Esophagus (tissue), 2 donors: ENCODE data around the gene VWA5B1. TPM values are rescaled to one million over a fixed set of nuclear protein-coding genes. Genes with fewer than 3 reads are reported as not detected.
"Not testable (repeated sequence)": the region's sequence is repeated elsewhere in the genome, so short reads cannot be mapped to it uniquely, and the experiment has no call there.

ENCODE experiments used
- H3K27ac ChIP-seq, 2 donors: one replicate each; pipeline ENCODE4 v1.5.1; 2013; ENCODE audit warnings: low read depth in 2 of 2, mild to moderate bottlenecking in 2 of 2, inconsistent platforms in 1 of 2, low read length in 1 of 2, moderate library complexity in 1 of 2
- H3K27me3 ChIP-seq, 2 donors: one replicate each; pipeline ENCODE4 v1.6.1; 2013; ENCODE audit warnings: low read length in 2 of 2, control low read depth in 1 of 2, mild to moderate bottlenecking in 1 of 2; ENCODE audit not compliant: insufficient read depth in 2 of 2, control insufficient read depth in 1 of 2
- H3K36me3 ChIP-seq, 2 donors: one replicate each; pipeline ENCODE4 v1.6.1; 2013; ENCODE audit warnings: low read length in 1 of 2; ENCODE audit not compliant: control insufficient read depth in 2 of 2, insufficient read depth in 2 of 2
- H3K4me1 ChIP-seq, 2 donors: one replicate each; pipeline ENCODE4 v1.6.1; 2013; ENCODE audit warnings: low read length in 1 of 2; ENCODE audit not compliant: control insufficient read depth in 2 of 2, insufficient read depth in 2 of 2
- H3K4me3 ChIP-seq, 2 donors: one replicate each; pipeline ENCODE4 v1.5.1; 2013; ENCODE audit warnings: low read length in 2 of 2, mild to moderate bottlenecking in 2 of 2, low read depth in 1 of 2, moderate library complexity in 1 of 2
- H3K9me3 ChIP-seq, 2 donors: one replicate each; pipeline ENCODE4 v1.6.1; 2013; ENCODE audit warnings: mild to moderate bottlenecking in 2 of 2, low read depth in 1 of 2, low read length in 1 of 2, moderate library complexity in 1 of 2; ENCODE audit not compliant: control insufficient read depth in 2 of 2, insufficient read depth in 1 of 2
- WGBS, 2 donors: extraction: QIAGEN DNeasy Blood & Tissue Kit; methylation state at CpG; one replicate each; pipeline ENCODE4 v1.1.7; 2013; 5-methylcytosine and 5-hydroxymethylcytosine counted together
- polyA plus RNA-seq, 2 donors: library from polyadenylated mRNA; stranded (reverse); fragments of 200-250 nt; gene quantifications; one replicate each; pipeline ENCODE4 v1.2.3, GENCODE V29; 2013
- donor health status: healthy with polysubstance abuse.
- donor health status: Bipolar disorder and iron deficiency.

Gene VWA5B1
- polyA plus RNA-seq, 2 donors: not detected

GRCh38 chr1:20279509-20279908, 11.2 kb upstream of the VWA5B1 start:
- 67 to 73% methylated on average over 7 of the region's 7 CpGs for WGBS, 2 donors
- Histone ChIP-seq H3K36me3 (no peaks in the 10 kb centered on the region), H3K27ac (no peak overlapping the region)

GRCh38 chr1:20280341-20280740, 10.3 kb upstream of the VWA5B1 start:
- Histone ChIP-seq H3K4me3 (no peak overlapping the region), H3K27me3 (no peaks in the 10 kb centered on the region), H3K36me3 (no peaks in the 10 kb centered on the region), H3K4me1 (no peaks in the 10 kb centered on the region), H3K27ac (no peak overlapping the region), H3K9me3 (peaks cover 0 to 3% of the 10 kb centered on the region in 2 donors)
- 77 to 78% methylated on average over 1 of the region's 1 CpG for WGBS, 2 donors

More at GRCh38 chr1:20279509-20279908, 11.2 kb upstream of the VWA5B1 start:
- Histone ChIP-seq H3K9me3 (no peaks in the 10 kb centered on the region), H3K4me3 (no peak overlapping the region), H3K27me3 (no peaks in the 10 kb centered on the region), H3K4me1 (no peaks in the 10 kb centered on the region)

DNA sequence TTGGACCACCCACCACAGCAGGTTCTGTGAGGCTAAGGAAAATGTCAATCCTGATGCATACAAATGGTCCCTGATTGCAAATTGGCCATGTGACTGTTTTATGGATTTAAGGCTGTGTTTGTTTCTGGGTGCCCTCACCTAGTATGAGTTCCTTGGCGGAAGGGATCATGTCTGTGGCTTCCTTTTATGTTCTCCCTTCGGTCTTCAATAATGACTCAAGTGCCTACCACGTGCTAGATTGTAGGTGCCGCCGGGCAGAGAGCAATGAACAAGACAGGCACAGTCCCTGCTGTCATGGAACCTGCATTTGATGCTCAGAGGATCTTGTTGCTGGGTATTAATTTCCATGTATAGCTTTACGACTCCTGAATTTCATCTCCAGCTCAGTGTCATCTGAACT, 9.8 kb upstream of the VWA5B1 start:
- H3K36me3 ChIP-seq: no peaks in the 10 kb centered on the region
- H3K27ac ChIP-seq: no peak overlapping the region
- 90 to 91% methylated on average over 6 of the region's 6 CpGs for WGBS, 2 donors
- no peak overlapping the region for H3K4me3 ChIP-seq
- H3K9me3 ChIP-seq: peaks cover 0 to 3% of the 10 kb centered on the region in 2 donors
- no peaks in the 10 kb centered on the region for H3K4me1 ChIP-seq
- H3K27me3 ChIP-seq: no peaks in the 10 kb centered on the region

- WGBS, 2 donors: 52 to 60% methylated on average over 2 of the region's 2 CpGs
- Histone ChIP-seq H3K4me1 (no peaks in the 10 kb centered on the region), H3K9me3 (peaks cover 0 to 3% of the 10 kb centered on the region in 2 donors), H3K4me3 (no peak overlapping the region), H3K36me3 (no peaks in the 10 kb centered on the region), H3K27ac (no peak overlapping the region), H3K27me3 (no peaks in the 10 kb centered on the region)
These were observed 8.9 kb upstream of the VWA5B1 start for GRCh38 chr1:20281801-20282200.

GRCh38 chr1:20282533-20282932, 8.1 kb upstream of the VWA5B1 start:
- Histone ChIP-seq H3K36me3 (no peaks in the 10 kb centered on the region), H3K27ac (no peak overlapping the region), H3K27me3 (no peaks in the 10 kb centered on the region), H3K9me3 (peaks cover 0 to 3% of the 10 kb centered on the region in 2 donors), H3K4me3 (no peak overlapping the region), H3K4me1 (no peaks in the 10 kb centered on the region)
- 35 to 57% methylated on average over 5 of the region's 5 CpGs for WGBS, 2 donors

DNA sequence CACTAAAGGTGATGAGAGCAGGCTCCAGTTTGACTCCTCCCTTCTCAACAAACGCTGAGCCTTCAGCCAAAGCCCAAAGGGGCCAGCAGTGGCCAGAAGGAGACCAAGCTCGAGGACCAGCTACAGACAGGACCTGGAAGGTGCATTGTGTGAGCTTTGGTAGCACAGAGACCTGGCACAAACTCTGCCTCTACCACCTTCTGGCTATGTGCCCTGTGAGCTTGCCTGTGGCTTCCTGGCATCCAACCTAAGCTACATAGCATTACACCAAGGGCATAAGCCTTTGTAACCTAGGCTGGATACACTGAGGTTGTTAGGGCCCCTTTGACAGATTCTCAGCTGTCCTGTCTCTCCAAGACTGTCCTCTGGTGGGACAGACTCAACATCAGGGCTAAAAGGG, 6.6 kb upstream of the VWA5B1 start:
- no peak overlapping the region for H3K4me3 ChIP-seq
- WGBS, 2 donors: 37 to 54% methylated on average over 2 of the region's 2 CpGs
- no peaks in the 10 kb centered on the region for H3K27me3 ChIP-seq
- no peak overlapping the region for H3K27ac ChIP-seq
- H3K36me3 ChIP-seq: no peaks in the 10 kb centered on the region
- peaks cover 0 to 5% of the 10 kb centered on the region in 2 donors for H3K9me3 ChIP-seq
- no peaks in the 10 kb centered on the region for H3K4me1 ChIP-seq

DNA sequence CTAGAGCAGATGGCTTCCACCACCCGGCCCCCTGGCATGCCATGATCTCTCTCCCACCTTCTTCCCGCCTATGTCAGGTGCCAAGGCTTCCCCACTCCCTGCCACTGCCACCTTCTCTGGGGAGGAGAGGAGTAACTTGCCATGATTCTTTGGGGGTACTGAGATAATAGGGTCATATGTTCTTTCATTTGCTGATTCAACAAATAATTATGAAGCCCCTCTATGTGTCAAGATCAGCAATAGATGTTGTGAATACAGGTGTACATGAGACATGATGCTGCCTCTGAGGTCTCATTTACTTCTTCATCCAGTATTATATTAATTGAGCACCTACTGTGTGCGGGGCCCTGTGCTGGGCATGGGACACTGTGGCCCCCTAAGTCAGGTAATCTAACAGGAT, 6.0 kb upstream of the VWA5B1 start:
- WGBS, 2 donors: 90 to 91% methylated on average over 3 of the region's 3 CpGs
- Histone ChIP-seq H3K4me3 (no peak overlapping the region), H3K9me3 (peaks cover 0 to 5% of the 10 kb centered on the region in 2 donors), H3K36me3 (no peaks in the 10 kb centered on the region), H3K27me3 (no peaks in the 10 kb centered on the region), H3K27ac (no peak overlapping the region), H3K4me1 (no peaks in the 10 kb centered on the region)

- Histone ChIP-seq H3K4me3 (no peak overlapping the region), H3K27ac (no peak overlapping the region), H3K9me3 (peaks cover 0 to 5% of the 10 kb centered on the region in 2 donors), H3K27me3 (peaks cover 0 to 4% of the 10 kb centered on the region in 2 donors), H3K4me1 (no peaks in the 10 kb centered on the region), H3K36me3 (no peaks in the 10 kb centered on the region)
- WGBS, 2 donors: 74 to 77% methylated on average over 3 of the region's 3 CpGs
These were observed 5.2 kb upstream of the VWA5B1 start for GRCh38 chr1:20285510-20285909.

DNA sequence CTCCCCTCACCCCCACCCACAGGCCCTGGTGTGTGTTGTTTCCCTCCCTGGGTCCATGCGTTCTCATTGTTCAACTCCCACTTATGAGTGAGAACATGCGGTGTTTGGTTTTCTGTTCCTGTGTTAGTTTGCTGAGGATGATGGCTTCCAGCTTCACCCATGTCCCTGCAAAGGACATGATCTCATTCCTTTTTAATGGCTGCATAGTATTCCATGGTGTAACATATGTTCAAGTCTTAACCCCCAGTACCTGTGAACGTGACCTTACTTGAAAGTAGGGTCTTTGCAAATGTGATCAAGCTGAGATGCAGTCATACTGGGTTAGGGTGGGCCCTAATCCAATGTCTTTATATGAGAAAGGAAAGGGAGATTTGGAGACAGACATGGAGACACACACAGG, 3.0 kb upstream of the VWA5B1 start:
- H3K4me3 ChIP-seq, H3K27me3 ChIP-seq, H3K4me1 ChIP-seq, H3K36me3 ChIP-seq, H3K27ac ChIP-seq, H3K9me3 ChIP-seq: not testable (repeated sequence)
- WGBS, 2 donors: 75 to 79% methylated on average over 3 of the region's 3 CpGs

GRCh38 chr1:20291645-20292084, 990 bp downstream of the VWA5B1 start:
- Histone ChIP-seq H3K4me3 (no peak overlapping the region), H3K36me3 (no peaks in the 10 kb centered on the region), H3K4me1 (peaks cover 2 to 5% of the 10 kb centered on the region in 2 donors), H3K9me3 (peaks cover 0 to 6% of the 10 kb centered on the region in 2 donors), H3K27ac (no peak overlapping the region), H3K27me3 (peaks cover 0 to 9% of the 10 kb centered on the region in 2 donors)
- 5 to 6% methylated on average over 20 of the region's 20 CpGs for WGBS, 2 donors
